Stimulated activated CD8-positive, alpha-beta memory T cell treated with anti-CD3 and anti-CD28 coated beads, Interleukin-7, amount 100 ng/mL, for 24 hours (primary cell): ENCODE measurements around the gene RXFP3.
"Not testable (repeated sequence)": the region's sequence is repeated elsewhere in the genome, so short reads cannot be mapped to it uniquely, and the experiment has no call there.

Experiments used
- DNase-seq: peaks from one replicate; pipeline ENCODE4 v3.0.0-alpha.2; 2020; ENCODE audit warnings: low read depth

The RXFP3 gene, protein sequence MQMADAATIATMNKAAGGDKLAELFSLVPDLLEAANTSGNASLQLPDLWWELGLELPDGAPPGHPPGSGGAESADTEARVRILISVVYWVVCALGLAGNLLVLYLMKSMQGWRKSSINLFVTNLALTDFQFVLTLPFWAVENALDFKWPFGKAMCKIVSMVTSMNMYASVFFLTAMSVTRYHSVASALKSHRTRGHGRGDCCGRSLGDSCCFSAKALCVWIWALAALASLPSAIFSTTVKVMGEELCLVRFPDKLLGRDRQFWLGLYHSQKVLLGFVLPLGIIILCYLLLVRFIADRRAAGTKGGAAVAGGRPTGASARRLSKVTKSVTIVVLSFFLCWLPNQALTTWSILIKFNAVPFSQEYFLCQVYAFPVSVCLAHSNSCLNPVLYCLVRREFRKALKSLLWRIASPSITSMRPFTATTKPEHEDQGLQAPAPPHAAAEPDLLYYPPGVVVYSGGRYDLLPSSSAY

DNA sequence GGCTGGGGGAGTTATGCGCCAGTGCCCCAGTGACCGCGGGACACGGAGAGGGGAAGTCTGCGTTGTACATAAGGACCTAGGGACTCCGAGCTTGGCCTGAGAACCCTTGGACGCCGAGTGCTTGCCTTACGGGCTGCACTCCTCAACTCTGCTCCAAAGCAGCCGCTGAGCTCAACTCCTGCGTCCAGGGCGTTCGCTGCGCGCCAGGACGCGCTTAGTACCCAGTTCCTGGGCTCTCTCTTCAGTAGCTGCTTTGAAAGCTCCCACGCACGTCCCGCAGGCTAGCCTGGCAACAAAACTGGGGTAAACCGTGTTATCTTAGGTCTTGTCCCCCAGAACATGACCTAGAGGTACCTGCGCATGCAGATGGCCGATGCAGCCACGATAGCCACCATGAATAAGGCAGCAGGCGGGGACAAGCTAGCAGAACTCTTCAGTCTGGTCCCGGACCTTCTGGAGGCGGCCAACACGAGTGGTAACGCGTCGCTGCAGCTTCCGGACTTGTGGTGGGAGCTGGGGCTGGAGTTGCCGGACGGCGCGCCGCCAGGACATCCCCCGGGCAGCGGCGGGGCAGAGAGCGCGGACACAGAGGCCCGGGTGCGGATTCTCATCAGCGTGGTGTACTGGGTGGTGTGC lies at the start of gene RXFP3:
Gene RXFP3, plus strand, starts transcription at position 6 of the 636 bp plus-strand sequence. Its CDS starts 355 bp downstream, at position 361.
- no peak for DNase-seq

DNA sequence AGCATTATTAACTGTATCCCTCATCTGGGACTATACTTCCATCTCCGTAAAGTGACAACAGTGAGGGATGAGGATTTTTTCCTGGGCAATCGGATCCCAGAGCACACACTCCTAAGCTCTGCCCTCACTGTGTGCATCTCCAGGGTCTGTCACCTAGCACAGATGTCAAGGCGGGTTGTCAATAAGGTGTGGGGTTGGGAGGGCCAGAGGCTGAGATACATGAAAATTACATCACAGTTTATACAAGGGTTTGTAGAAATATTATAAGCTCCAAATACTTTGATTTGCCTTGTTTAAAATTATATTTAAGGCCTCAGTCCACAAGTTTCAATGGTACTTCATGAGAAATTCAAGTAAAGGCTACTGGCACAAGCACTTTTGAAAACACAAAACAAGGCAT lies 48.9 kb upstream of the RXFP3 start:
- DNase-seq, result no peak

- no peak for DNase-seq
These were observed 47.6 kb upstream of the RXFP3 start for GRCh38 chr5:33888587-33888986.

DNA sequence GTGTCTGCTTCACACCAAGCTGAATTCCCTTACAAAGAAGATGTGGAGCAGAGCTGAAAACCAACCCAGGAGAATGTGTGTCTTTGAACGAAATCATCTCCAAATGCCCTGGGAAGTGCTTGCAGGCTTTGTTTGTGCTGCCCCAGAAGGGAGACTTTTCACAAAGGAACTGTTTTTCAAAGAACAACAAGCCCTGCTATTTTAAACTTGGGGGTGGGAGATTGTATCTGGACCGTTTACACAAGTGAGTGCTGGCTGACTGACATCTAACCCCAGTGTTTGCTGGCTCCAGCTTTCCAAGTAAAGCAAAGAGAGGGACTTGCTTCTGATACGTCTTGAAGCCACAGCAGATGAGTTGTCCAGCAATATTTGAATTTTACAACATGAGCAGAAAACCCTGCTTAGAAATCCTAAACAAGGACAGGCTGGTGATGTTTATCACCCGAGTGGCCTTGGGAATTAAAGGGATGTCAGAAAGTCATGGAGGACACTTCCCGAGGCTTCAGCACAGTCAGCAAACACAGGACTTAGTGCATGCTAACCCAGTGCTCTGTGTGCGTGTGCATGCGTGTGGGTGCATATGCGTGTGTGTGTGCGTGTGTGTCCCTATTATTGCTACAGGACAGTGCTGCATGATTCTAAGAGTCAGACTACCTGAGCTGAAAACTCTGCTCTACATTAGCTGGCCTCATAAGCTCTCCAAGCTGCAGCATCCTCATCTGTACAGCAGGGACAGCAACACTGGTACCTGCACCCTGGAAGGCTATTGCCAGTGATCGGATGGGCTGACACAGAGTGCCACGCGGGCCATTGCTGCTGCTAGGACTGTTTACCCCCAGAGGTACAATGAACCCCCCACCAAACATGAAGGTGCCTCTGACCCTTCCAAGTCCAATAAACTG lies 45.8 kb upstream of the RXFP3 start:
- DNase-seq, result no peak

DNA sequence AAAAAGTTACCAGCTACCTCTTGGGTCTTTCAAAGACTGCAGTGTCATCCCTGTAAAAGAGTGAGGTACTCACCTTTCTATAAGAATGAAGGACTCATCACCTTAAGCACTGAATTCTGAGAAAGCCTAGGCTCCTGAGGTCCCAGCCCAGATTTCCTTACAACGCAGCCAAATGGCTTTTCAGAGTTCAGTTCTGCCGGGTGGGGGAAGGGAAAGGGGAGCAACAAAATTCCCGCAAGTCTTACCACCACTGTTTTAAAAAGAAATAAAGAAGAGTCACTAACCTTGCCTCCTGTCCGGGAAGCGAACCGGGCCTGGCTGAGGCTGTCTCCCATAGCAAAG lies 44.8 kb upstream of the RXFP3 start:
- DNase-seq, result no peak

DNA sequence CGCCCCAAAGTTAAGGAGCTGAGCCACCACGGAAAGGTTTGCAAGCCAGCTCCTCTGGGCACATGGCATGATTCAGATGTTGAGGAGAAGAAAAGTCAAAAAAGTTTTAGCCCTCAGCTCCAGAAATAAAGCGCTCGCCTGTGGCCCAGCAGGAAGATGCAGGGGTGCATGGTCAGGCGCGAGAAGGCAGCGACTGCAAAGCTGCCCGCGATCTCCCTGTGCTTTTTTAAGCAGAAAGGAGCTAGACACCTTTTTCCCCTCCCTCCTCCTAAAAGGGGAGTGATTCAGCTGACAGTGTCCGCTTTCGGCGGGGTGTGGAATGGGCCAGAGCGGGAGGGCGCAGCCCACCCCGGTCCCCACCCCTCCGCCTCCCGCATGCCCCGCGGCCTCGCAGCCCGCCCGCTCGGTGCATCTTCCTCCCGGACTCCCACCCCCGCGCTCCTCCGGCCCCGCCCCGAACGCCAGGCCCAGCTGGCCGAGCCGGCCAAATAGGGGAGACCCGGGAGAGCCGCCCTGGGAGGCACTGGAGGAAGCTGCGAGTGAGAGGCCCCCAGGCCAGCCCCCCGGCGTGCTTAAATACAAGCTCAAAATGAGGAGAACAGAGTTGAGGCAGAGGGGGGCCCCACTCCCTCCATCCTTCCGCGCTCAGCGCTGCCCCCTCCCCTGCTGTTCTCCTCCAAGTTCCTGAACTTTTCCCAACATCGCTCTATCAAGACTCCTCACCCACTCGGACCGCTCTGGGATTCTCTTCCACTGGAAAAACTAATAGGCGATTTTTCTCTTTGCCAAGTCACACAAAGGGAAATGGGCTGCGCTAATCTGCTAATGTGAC lies 44.2 kb upstream of the RXFP3 start, which contains the start of gene ADAMTS12:
Gene ADAMTS12, minus strand, starts transcription at position 203 of the 832 bp plus-strand sequence. Its CDS starts 134 bp downstream, at position 69.
- DNase-seq, result no peak

GRCh38 chr5:33892620-33893137 lies 43.5 kb upstream of the RXFP3 start:
- DNase-seq, result no peak

GRCh38 chr5:33894566-33894965 lies 41.6 kb upstream of the RXFP3 start:
- DNase-seq, result no peak

GRCh38 chr5:33901156-33901555 lies 35.0 kb upstream of the RXFP3 start:
- DNase-seq, result no peak

GRCh38 chr5:33903118-33903517 lies 33.1 kb upstream of the RXFP3 start:
- DNase-seq, result no peak

DNA sequence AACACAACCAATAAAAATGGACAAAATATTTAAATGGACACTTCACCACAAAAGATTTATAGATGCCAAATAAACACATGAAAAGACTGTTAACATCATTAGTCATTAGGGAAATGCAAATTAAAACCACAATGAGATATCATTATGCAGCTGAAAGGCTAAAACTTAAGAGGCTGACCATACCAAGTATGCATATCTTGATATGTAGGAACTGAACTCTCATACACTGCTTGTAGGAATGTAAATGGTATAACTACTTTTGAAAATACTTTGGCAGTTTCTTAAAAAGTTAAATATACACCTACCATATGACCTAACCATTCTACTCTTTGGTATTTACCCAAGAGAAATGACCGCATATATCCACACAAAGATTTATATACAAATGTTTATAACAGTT lies 30.8 kb upstream of the RXFP3 start:
- DNase-seq, result no peak

DNA sequence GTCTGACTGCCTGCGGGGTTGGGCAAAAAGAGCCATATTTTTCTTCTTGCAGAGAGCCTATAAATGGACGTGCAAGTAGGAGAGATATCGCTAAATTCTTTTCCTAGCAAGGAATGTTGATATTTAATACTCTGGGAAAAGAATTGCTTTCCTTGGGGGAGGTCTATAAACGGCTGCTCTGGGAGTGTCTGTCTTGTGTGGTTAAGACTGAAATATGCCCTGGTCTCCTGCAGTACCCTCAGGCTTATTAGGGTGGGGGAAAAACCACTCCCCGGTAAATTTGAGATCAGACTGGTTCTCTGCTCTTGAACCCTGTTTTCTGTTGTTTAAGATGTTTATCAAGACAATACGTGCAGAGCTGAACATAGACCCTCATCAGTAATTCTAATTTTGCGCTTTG lies 29.9 kb upstream of the RXFP3 start:
- not testable (repeated sequence) for DNase-seq

GRCh38 chr5:33914844-33915243 lies 21.3 kb upstream of the RXFP3 start:
- not testable (repeated sequence) for DNase-seq

DNA sequence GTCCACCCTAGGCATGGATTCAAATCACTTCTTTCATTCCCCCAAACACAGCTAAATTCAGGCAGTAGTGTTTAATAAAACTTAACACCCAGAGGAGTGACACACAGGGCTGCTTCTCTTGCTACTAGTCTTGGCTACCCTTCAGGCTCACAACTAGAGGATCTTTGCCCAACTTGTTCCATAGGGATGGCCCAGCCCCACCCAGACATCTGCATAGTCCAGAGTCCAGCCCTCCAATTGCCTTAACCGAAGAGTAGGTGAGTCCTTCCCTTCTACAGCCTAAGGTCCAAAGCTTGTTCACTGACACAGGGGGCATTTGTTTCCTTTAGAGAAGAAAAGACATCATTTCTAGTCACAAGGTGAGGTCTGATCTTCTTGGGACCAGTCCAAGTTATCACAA lies 15.2 kb upstream of the RXFP3 start:
- DNase-seq, result no peak

- DNase-seq, result no peak
These were observed 10.9 kb upstream of the RXFP3 start for GRCh38 chr5:33925278-33925677.

GRCh38 chr5:33927685-33928084 lies 8.5 kb upstream of the RXFP3 start:
- no peak for DNase-seq

GRCh38 chr5:33928283-33928682 lies 7.9 kb upstream of the RXFP3 start:
- DNase-seq, result no peak

DNA sequence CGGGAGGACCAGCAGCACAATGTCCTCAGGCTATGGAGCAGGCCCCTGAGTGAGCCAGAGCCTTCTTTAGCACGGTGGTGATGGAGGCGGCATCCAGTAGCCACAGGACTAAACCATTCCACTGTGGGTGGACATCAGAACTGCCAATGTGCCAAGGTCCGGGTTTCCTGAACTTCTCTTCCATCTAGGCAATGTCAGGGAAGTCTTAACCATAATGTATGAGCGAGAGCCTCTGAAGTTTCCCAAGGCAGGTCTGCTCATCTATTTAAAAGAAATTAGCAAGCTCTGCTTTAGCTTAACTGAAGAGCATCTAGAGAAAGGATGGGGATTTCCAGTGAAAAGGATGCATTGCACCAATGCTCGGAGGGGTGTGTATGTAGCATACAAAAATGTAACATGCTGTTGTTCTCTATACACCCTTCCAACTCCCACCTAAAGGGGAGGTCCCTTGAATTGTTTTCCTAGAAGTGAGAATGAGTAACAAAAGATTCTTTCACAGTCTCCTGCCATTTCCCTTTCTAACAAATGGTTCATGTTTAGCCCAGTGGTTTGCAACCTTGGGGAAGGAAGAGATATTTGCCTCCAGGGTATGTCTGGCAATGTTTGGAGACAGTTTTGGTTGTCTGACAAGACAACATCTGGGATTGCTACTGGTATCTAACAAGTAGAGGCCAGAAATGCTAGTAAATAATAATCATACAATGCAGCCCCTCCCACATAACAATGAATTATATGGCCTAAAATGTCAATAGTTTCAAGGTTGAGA lies 6.1 kb upstream of the RXFP3 start:
- no peak for DNase-seq

- no peak for DNase-seq
These were observed 5.0 kb upstream of the RXFP3 start for GRCh38 chr5:33931136-33931535.

- no peak for DNase-seq
These were observed 2.4 kb upstream of the RXFP3 start for GRCh38 chr5:33933723-33934169.
